ENCODE data around the gene AQP2. TPM values are rescaled to one million over a fixed set of nuclear protein-coding genes. Genes with fewer than 3 reads are reported as not detected.

Gene AQP2
- total RNA-seq (2022) = not detected in 2 replicates
- Bru-seq, nascent RNA = not detected
- BruChase-seq, experiment 1, labeled RNA remaining after a 6-hour chase = not detected
- BruChase-seq, experiment 2, labeled RNA remaining after a 2-hour chase = not detected
- long read RNA-seq = 0 reads

GRCh38 chr12:49950273-49951251, at the start of gene AQP2:
AQP2 (plus strand) TSS chr12:49950737; CDS start chr12:49950831, 94 bp downstream.
- intact Hi-C loops (cut with micrococcal nuclease; ENCODE audit: unreplicated experiment) = no loop called here
- no peak for DNase-seq
- Mint-ChIP-seq H3K4me3 (ENCODE audit: low read depth, unreplicated experiment) (no peak within 1 kb of the TSS), H3K27me3 (ENCODE audit: unreplicated experiment) (no peaks in the 10 kb centered on the region), H3K9me3 (ENCODE audit: low read depth, unreplicated experiment) (no peaks in the 10 kb centered on the region), H3K36me3 (ENCODE audit: insufficient read depth, unreplicated experiment) (peaks cover 3% of the 10 kb centered on the region), H3K4me1 (ENCODE audit: low read depth, unreplicated experiment) (peaks cover 8% of the 10 kb centered on the region), H3K27ac (ENCODE audit: unreplicated experiment) (no peak within 1 kb of the TSS)
- BruUV-seq (replicated peaks) = no TSS peak
- CTCF ChIA-PET = interaction anchor here (0.6 to 1.5 kb wide), 4 partner anchors 9 to 560 kb away, joined by 3 to 7 read pairs (median 4); no protein-coding TSS in a partner anchor
- TF ChIP-seq, protein P1, sequence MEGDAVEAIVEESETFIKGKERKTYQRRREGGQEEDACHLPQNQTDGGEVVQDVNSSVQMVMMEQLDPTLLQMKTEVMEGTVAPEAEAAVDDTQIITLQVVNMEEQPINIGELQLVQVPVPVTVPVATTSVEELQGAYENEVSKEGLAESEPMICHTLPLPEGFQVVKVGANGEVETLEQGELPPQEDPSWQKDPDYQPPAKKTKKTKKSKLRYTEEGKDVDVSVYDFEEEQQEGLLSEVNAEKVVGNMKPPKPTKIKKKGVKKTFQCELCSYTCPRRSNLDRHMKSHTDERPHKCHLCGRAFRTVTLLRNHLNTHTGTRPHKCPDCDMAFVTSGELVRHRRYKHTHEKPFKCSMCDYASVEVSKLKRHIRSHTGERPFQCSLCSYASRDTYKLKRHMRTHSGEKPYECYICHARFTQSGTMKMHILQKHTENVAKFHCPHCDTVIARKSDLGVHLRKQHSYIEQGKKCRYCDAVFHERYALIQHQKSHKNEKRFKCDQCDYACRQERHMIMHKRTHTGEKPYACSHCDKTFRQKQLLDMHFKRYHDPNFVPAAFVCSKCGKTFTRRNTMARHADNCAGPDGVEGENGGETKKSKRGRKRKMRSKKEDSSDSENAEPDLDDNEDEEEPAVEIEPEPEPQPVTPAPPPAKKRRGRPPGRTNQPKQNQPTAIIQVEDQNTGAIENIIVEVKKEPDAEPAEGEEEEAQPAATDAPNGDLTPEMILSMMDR (IDR thresholded peaks at IDR 0.05; ENCODE audit: unreplicated experiment) = no peak

DNA sequence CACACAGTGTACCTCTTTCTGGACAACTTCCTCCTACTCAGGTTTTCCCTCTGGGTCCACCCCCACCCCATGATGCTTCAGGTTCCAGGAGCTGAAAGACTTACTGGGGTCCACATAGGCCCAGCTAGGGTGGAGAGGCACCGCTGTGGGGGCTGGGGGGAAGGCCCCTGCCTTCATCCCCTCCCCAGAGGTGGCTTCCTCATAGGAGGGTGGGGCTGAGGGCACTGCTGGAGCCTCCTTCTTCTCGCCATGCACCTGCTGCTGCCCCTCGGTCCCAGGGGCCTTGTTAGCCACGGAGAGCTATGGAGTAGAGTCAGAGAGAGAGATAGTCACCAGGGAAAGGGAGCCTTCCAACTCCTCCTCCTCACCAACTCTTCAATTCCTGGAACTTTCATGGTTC, 49.5 kb upstream of the AQP2 start:
- no TSS peak for BruUV-seq (replicated peaks)
- H3K4me3 Mint-ChIP-seq (ENCODE audit: low read depth, unreplicated experiment) = no peak overlapping the region
- DNase-seq = no peak
- CTCF ChIA-PET = no interaction called here
- no peaks in the 10 kb centered on the region for H3K9me3 Mint-ChIP-seq (ENCODE audit: low read depth, unreplicated experiment)
- TF ChIP-seq, protein P1 (IDR thresholded peaks at IDR 0.05; ENCODE audit: unreplicated experiment) = no peak
- H3K27me3 Mint-ChIP-seq (ENCODE audit: unreplicated experiment) = peaks cover 32% of the 10 kb centered on the region
- H3K27ac Mint-ChIP-seq (ENCODE audit: unreplicated experiment) = no peak overlapping the region
- H3K36me3 Mint-ChIP-seq (ENCODE audit: insufficient read depth, unreplicated experiment) = no peaks in the 10 kb centered on the region
- H3K4me1 Mint-ChIP-seq (ENCODE audit: low read depth, unreplicated experiment) = peaks cover 12% of the 10 kb centered on the region
- intact Hi-C loops (cut with micrococcal nuclease; ENCODE audit: unreplicated experiment) = no loop called here

DNA sequence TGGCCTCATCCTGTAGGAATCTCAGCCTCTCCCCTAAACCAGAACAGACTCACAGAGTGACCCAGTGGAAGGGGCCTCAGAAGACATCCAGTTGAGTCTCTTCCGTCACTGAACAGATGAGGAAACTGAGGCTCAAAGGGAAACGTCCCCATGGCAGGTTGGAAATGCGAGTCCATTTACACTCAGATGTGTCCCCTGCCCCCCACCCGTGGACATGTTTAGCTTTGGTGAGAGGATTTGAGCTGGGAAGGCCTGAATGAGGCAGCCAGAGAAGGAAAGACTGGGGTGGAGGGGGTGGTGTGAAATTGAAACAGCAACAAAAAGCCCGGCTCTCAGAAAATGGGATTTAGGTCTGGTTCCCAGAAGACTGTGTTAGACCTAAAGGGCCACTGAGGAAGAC, 48.6 kb upstream of the AQP2 start:
- intact Hi-C loops (cut with micrococcal nuclease; ENCODE audit: unreplicated experiment) = no loop called here
- H3K27me3 Mint-ChIP-seq (ENCODE audit: unreplicated experiment) = peaks cover 35% of the 10 kb centered on the region
- CTCF ChIA-PET = no interaction called here

More for the DNA sequence above, 48.6 kb upstream of the AQP2 start:
- BruUV-seq (replicated peaks) = no TSS peak
- Mint-ChIP-seq H3K27ac (ENCODE audit: unreplicated experiment) (no peak overlapping the region), H3K4me3 (ENCODE audit: low read depth, unreplicated experiment) (no peak overlapping the region), H3K36me3 (ENCODE audit: insufficient read depth, unreplicated experiment) (no peaks in the 10 kb centered on the region), H3K9me3 (ENCODE audit: low read depth, unreplicated experiment) (no peaks in the 10 kb centered on the region), H3K4me1 (ENCODE audit: low read depth, unreplicated experiment) (peaks cover 14% of the 10 kb centered on the region)
- DNase-seq = no peak
- TF ChIP-seq, protein P1 (IDR thresholded peaks at IDR 0.05; ENCODE audit: unreplicated experiment) = no peak

Measured in Calu3 (cell line).